NCI-H1694 (cell line): ENCODE results near the gene CERS6.
A peak's percentile ranks its signal among the peaks of the same experiment; 100 is the strongest.
"Not testable (repeated sequence)": the region's sequence is repeated elsewhere in the genome, so short reads cannot be mapped to it uniquely, and the experiment has no call there.

Source experiments
- DNase-seq: peaks from one replicate; lab custom pipeline; 2025; lab: John Stamatoyannopoulos, UW

The CERS6 gene

DNA sequence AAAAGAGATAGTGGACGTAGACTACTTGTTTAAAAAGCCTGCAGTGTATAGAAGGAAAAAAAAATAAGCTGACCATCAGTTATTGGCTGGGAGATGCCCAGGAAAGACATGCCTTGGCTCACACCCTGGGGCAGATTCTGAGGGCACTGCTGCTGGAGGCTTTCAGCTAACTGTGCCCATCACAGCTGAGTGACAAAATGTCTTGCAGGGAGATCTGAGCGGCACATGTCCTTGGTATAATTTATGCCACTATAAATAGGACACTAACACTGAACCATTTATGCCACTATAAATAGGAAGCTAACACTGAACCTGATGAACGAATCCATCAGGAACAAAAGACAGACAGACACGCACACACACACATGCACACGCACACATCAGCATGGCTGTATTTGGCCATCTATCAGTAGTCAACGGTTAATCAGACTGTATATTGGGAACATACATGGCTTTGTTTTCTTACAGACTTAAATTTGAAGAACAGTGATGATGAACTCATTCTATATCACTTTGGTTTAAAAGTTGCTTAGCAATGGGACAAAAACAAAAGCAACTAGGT lies 278.2 kb downstream of the CERS6 start:
- no peak for DNase-seq

DNA sequence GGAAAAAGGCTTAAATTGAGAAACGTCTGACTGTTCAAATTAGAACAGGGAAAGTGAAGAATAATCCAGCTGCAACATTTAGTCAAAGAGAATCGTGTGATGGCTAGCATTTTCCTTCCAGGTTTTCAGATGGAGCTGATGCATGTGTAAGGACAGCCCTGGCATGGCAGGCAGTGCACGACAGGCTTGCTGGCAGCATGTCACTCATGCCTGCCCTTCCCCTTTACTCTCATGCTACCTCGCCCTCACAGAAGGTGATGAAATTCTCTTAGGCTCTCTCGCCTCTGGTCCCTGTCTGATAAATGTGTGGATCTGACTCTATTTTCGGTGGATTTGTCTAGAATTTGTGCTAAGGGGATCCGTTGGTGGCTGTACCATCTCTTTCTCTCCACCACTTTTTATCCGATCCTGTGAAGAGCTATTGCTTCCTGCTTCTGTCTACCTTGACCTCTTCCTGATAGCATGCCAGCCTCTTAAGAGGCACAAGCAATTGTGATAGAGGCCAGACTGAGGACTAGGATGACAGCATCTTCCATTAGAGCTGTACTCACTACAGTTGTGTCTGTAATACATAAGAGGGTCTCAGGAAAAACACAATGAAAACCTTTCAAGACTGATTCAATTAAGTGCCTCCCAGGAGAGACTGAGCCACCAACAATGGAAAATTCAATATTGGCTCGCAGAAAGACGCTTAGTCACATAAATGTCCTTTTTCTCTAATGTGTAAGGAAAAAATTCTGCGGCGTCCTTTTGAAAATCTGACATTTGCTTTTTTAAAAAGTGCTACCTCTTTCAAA lies 280.8 kb downstream of the CERS6 start:
- DNase-seq: no peak

DNA sequence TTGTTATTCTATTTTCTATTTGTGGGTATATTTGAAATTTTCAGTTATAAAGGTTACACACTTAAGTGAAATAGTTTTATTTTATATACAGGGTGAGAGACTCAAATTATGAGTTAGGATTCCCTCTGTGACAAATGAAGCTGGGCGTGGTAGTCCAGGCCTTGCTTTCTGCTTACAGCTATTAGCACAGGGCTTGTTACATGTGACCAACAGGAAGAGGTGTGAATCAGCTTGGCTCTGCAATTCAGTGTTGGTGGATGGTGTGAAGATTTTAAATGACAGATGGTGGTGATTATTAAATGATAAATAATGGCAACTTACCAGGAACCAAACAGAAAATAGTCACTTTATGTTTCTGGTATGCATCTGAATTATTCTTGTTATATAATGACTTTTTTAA lies 282.0 kb downstream of the CERS6 start:
- DNase-seq: peak; percentile 5

DNA sequence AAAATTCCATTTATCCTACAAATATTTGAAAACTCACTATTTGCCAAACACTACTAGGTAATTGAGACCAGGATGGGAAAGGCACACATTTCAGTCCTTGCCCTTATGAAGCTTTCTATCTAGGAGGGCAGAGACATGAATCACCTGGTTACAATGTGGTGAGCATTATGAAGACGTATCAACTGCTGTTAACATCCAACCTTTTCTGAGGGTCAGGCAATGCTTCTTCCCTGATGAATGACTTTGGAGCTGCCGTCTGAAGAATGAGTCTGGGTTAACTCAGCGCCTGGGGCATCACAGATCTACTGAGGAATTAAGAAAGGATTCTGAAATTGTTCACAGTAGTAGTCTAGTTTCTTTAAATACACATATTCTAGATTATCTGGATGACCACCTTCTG lies 284.3 kb downstream of the CERS6 start:
- no peak for DNase-seq

DNA sequence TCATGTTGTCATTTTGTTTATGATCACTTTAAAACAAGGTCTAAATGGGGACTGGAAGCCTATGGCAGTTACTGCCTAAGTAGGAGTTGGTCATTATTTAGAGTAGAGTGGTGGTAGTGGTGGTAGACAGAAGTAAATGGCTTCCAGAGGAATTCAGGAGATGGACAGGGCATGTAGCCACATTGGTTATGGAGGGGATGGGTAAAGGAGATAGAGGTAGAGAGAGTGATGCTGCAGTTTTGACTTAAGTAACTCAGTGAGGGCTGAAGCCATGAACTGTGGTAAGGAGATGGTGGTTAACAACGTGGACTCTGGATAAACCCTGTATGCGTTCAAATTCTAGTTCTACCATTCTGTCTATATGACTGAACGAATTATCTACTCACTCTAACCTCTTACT lies 284.7 kb downstream of the CERS6 start:
- no peak for DNase-seq

DNA sequence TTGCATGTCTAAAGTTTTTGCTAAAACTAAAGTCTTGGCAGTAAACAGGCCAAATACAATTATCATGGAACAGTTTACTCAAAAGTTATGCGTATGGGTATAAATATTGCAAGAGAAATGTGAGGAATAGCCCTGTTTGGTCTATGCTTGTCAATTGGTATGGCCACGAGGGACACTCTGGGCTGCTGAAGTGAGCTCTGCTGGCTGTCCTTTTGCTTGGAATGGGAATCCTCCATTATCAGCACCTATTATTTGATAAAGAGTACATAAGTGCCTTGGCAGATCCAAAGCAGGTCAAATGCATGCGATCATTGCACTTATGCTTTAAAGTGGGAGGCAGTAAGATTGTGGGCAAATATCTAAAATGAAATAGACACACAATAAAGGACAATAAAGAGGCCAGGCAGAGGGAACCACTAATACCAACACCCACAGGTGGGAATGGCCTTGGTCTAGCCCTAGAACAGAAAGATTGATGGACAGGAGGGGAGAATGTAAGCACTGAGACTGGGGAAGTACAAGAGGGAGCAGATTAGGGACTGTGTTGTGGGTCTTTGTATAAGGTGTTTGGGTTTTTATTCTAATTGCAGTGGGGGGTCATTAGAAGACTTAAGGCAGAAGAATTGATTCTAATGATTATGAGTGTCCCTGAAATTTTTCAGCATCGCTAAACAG lies 286.3 kb downstream of the CERS6 start:
- no peak for DNase-seq

DNA sequence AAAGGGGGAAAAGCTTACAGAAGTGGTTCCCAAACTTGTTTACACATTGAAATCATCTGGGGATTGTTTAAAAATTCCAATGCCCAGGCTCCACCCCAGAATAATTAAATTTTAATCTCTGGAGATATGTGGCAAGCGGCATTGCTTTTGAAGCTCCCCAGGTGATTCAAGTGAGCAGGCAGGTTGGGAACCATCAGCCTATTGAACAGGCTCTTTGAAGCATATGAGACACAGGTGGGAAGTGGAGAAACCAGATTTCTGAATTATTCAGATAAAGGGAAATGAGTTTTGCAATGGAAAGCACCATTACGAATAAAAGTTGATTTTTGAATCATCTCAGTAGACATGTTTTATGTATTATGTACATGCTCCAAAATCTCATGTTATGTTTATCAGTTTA lies 288.8 kb downstream of the CERS6 start:
- no peak for DNase-seq

DNA sequence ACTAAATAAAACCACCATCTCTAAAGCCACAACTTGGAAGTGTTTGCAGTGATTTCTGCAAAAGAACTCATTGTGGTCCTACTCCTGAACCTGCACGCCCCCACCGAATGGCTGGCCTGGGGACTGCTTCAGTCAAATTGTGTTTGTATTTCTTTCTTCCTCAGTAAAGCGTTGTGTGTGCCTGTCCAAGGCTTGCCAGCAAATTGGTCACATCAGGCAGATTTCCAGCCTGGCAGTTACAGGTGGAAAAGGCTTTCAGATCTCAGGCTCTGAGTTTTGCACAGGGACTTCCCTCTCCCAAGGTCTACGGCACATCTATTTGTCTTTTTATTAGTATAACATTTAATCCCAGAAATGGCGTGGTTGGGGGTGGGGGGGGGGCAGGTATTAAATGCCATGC lies 292.4 kb downstream of the CERS6 start:
- DNase-seq: no peak

DNA sequence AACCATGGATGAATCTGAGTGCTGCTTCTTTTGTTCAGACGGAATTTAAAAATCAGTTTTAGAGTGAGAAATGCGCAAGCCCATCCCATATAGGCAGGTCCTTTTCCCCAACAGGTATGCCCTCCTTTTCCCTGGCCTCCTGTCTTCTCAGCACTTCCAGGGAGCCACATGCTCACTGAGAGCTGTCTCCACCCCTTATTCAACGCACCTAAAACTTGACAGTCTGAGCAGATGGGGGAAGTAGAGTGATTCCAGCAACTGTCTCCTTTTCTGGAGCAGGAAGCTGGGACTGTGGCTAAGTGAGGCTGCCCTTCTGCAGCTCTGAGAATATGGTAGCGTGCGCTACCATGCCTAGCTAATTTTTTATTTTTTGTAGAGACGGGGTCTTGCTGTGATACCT lies 293.2 kb downstream of the CERS6 start:
- no peak for DNase-seq

DNA sequence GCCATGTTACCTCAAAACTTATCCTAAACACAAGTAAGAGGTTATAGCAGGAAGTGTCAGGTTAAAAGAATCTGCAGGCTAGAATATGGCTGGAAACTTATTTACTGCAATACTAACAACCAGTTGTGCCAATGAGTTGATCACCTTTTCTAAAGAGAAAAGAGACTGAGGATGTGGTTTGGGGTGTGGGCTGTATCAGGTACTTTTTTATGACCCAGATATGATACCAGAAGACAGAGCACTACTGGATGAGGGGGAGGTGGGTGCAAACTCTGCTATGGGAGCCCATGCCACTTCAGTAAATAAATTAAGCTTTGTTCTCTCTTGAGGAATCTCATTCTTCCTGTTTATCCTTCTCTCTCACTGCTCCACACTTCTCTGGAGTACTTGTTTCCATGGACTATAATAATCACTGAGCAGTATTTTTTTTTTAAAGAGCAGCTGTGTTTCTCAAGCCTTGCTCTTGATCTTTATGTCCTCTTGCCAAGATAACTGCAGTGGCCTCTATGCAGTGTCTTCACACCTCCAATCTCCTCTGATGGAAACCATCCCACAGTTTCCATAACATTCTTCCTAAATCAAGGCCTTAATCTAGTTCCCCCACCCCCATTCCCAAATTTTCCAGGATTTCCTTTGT lies 295.1 kb downstream of the CERS6 start:
- DNase-seq: no peak

DNA sequence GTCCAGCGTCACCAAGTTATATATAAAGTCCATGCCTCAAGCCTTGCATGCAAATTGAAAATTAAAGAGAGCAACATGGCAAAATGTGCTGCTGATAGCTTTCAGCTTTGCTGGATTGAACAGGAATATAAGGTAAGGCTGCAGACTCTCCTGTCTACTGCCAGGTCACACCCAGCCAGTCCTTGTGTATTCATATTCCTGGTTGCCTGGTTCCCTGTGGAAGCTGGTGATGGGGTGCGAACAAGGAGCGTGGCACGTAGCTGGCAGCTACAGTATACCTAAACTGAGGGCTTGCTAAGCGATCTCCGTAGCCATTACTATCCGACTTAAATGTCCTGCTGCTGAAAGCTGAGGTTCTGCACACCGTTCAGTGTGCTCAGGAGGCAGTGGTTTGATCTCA lies 296.3 kb downstream of the CERS6 start:
- DNase-seq: no peak

DNA sequence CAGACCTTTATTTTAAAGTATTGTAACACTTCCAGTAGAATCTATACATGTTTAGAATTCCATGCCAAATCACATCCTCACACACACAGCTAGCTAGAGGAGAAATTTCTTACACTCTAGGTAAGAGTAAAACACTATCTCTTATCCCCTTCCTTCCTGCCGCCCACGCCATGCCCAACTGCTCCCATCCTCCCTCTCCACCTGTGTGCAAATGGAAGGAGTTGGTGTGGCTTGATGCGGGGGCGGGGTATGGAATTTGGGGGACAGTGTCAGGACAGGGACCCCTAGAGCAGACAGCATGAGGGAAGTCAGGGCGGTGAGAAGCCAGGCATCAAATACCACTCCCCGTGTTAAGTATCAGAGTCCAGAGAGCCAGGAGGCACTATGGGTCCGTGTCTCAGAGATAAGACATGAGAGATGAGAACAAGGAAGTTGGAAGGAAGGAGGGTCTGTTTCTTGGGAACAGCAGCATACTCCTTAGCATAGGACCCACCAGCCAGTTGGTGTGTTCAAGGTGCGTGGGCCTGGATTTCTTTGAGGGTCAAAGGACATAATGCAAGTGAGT lies 297.8 kb downstream of the CERS6 start:
- no peak for DNase-seq

DNA sequence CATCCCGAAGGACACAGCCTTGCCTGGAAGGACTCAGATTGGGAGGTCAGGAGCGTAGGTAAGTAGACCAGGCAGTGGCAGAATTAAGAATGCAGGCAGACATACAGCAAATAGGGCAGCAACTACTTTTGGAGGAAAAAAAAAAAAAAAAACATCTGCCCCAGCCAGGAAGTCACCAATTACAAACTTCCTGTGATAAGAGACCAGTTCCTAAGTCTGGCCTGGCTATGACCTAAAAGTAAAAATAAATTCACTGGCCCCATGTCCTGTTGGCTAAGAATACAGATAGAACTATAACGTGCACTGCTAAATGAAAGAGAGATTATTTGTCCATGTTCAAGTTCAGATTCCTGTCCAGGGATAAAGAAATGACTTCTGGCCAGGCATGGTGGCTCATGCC lies 301.2 kb downstream of the CERS6 start:
- DNase-seq: no peak

DNA sequence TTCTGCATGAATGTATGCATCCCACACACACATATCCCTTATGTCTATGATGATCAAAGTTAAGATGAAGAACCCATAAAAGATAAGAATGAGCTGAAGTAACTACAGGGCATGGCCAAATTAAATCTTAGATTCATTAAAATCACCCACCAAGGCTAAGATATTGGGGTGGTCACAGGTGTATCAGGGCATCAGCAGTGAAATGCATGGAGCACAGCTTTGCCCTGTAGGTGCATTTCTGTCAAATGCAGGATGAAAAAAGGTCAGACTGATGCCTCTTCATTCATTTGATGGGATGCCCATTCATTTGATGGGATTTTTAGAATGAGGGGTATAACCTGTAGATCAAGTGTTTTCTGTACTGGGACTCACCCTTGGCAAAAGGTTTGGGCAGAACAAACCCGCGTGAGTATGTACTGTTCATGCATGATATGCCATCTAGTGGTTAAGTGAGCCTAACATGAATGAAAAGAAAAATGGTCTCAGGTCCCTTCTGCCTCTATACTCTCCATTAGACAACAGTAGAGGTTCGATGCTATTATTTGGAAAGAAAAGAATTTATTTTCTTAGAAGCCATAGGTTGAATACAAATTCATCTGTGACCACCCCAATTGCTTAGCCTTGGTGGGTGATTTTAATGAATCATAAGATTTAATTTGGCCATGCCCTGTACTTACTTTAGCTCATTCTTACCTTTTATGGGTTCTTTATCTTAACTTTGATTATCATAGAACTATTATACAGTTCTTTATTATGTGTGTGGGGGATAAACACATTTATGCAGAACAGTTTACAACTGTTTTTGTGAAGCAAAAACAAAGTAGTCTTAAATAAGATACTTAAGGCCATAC lies 303.1 kb downstream of the CERS6 start:
- DNase-seq: peak; percentile 49

DNA sequence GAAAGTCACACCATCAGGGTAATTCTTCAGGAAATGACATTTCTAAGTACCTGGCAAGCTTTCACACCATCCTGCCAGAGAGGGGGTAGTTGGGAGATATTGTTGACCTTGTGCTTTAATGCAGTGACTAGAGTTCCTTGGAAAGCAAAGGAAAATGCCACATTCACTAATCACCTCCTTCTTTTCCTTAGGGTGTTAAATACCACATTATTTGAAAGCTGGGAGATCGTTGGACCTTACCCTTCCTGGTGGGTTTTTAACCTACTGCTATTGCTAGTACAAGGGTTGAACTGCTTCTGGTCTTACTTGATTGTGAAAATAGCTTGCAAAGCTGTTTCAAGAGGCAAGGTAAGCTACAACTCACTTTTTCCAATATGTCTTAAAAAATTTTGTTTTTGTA lies 309.3 kb downstream of the CERS6 start:
- no peak for DNase-seq

DNA sequence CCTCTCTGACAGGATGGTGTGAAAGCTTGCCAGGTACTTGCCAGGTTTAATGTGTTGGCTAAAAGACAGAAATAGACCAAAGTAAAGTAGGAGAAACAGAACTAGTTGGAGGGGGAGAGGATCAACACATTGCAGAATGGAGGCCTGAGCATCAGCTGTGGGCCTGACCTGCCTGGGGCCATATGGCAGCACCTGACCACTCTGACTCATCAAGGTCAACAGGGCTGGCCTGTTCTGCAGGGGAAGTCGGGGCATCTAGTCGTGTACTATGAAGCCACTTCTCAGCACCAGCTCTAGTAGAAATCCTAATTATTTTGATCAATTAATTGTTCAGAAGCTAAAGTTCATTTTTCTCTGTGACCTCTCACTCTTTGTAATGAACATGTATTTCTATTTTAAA lies 310.5 kb downstream of the CERS6 start:
- DNase-seq: no peak

DNA sequence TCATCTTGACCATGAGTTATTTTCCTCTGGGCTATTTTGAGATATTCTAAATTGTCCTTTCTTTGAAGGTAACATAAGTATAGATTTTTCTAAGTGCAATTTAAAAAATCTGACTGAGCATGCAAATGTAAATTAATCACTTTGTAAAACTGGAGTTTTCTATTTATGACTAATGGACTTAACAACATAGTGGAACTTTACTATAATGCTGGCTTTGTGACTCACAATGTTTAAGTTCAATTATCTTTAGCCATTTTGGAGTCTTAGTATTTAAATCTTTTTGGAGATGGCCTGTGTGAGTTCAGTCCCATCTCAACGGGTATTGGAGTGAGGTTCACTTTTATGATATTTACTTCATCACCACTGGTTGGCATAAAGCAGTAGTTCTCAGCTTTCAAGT lies 311.2 kb downstream of the CERS6 start:
- DNase-seq: no peak

DNA sequence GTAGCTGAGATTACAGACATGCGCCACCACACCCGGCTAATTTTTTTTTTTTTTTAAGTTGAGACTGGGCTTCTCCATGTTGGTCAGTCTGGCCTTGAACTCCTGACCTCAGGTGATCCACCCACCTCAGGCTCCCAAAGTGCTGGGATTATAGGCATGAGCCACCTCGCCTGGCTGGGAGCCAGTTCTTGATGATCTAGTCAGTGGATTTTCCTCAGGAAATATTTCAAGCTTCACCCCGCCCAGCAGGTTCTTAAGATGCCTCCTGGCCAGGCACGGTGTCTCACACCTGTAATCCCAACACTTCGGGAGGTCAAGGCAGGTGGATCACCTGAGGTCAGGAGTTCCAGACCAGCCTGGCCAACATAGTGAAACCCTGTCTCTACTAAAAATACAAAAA lies 312.3 kb downstream of the CERS6 start:
- not testable (repeated sequence) for DNase-seq

DNA sequence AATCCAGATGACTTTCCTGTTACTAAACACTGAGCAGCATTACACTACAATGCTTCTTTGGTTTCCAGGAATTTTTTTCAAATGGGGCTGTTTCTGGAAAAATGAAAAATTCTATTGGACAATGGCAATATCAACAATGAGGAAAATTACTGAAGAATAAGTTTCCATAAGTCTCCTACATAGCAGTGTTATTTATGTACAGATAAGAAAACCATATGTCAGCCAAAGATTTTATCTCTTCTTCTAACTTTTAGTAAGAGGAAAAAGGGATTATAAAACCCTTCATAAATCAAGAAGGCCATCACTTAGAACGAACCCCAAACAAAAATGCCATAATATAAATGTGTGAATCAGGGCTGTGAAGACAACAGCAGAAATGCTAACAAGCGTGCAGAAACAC lies 314.7 kb downstream of the CERS6 start:
- DNase-seq: no peak

DNA sequence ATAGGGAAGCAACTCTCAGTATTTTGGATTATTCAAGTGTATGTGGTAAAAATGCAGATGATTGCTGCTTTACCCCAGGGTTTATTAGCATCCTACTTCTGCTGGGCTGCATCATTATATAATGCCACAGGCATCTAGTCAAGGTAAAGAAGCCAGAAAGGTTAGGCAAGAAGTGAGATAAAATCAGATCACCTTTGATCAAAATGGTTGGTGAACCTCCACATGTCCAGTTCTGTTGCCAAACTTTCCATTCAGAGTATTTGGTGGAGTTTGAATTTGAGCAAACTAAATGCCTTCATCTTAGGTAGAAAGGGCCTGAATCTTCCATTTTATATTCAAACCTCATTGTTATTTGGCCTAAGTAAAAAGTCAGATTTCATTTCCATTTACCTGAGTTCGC lies 316.6 kb downstream of the CERS6 start:
- no peak for DNase-seq

DNA sequence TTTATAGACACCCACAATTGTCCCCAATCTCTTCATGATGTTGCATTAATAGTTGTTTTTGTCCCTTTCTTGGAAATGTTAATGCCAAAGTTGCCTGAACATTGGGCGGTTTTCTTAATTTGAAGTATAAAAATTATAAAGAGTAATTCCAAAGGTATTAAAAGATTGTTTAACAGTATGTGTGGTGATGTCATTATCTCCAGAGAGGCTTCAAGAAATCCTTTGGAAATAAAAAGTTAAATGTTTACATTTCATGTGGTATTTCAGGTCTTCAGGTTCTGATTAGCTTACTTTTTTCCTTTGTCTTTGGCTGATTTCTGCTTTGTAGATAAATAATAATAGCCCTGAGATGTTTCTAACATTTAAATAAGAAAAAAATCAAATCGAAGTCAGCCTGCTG lies 317.1 kb downstream of the CERS6 start:
- no peak for DNase-seq
